NCI-H524 treated with DMSO at 0.1 percent for 48 hours (cell line): ENCODE measurements around the gene SLC25A19.
A peak's percentile ranks its signal among the peaks of the same experiment; 100 is the strongest.

Experiments
- DNase-seq: peaks from one replicate; lab custom pipeline; 2025; lab: John Stamatoyannopoulos, UW

SLC25A19 gene

GRCh38 chr17:75241502-75241901, 47.7 kb downstream of the SLC25A19 start:
- DNase-seq: no peak

- no peak for DNase-seq
Observed at GRCh38 chr17:75241143-75241430, 48.1 kb downstream of the SLC25A19 start.

DNA sequence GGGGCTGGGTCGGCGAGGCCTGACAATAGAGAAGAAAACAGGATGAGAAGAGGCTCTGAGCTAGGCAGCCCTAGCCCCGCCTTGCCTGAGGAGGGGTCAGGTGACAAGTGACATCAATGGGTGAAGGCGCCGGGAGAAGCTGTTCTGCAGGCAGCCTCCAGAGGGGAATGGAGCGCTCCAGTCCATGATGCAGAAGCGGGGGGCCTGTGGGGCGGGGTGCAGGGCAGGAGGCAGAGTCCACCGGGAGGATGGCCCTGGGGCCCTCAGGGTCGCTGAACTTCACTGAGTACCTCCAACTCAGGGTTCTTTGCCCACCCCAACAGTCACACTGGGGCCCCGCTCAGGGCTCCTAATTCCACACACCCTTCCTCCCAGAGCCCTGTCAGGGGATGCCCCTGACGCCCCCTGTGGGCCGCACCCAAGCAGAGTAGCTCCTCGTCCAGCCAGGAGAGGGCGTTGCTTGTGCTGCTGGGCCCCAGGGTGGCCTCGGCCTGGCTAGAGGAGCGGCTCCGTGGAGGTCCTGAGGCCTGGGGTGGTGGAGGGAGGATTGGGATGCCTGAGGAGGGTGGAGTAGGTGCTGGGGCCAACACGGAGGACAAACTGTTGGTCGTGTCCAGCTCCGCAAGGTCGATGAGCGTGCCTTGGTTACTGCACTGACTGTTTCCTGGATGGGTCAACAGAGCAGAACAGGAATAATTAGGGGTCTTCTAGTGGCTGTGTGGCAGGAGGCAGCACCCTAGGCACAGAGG, 48.7 kb downstream of the SLC25A19 start:
- no peak for DNase-seq

DNA sequence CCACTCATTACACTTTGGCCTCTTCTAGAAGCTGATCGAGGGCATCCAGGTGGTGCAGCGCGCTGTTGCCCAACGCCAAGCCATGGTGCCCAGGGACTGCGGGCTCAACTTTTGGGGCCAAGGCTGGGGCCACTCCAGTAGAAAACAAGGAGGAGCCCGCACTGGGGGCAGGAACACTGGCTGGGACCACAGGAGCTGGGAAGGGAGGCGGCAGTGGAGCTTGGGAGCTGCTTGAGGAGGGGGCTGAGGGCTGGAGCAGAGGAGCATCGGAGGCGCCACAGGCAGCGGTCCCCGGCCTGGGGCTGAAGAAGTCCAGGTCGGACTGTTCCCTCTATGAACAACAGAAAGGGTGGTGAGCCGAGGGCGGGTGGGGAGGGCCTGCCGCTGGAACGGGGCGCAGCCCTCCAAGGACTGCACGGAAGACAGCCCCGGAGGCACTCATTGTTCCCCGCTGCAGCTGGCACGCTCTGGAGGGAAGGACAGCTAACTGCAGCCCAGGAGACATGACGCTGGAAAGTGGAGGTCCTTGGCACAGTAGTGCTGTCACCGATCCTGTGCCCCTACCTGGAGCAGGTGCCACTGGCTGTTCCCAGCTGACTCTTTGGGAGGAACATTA, 49.3 kb downstream of the SLC25A19 start:
- DNase-seq: no peak

GRCh38 chr17:75239214-75239613, 50.0 kb downstream of the SLC25A19 start:
- DNase-seq: no peak

- DNase-seq: peak; percentile 24
Observed at GRCh38 chr17:75238684-75239191, 50.5 kb downstream of the SLC25A19 start.

GRCh38 chr17:75238020-75238580, 51.1 kb downstream of the SLC25A19 start:
- no peak for DNase-seq

- no peak for DNase-seq
Observed at GRCh38 chr17:75237100-75238014, 51.9 kb downstream of the SLC25A19 start.

DNA sequence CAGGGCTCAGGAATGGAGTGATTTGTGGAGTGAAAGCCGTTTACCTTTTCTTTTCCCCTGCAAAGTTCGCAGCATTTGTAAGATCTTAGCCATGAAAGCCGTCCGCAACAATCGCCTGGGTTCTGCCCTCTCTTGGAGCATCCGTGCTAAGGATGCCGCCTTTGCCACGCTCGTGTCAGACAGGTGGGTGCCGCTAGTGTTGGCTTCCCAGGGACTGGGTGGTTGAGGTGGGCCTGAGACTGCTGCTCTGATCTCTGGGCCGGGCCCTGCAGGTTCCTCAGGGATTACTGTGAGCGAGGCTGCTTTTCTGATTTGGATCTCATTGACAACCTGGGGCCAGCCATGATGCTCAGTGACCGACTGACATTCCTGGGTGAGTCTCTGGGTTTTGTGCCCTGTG, 56.4 kb downstream of the SLC25A19 start:
- no peak for DNase-seq

GRCh38 chr17:75231741-75232464, 57.3 kb downstream of the SLC25A19 start:
- no peak for DNase-seq

DNA sequence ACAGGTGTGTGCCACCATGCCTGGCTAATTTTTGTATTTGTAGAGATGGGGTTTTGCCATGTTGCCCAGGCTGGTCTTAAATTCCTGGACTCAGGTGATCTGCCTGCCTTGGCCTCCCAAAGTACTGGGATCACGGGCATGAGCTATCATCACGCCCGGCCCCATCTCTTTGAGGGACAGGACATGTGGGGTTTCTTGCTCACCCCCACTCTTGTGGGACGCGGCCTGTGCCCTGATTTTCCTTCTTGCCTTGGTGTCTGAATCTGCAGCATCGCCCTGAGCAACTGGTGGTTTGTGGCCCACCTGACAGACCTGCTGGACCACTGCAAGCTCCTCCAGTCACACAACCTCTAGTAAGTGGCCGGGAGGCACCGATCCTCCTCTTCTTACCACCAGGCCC, 58.2 kb downstream of the SLC25A19 start:
- no peak for DNase-seq

- DNase-seq: no peak
Observed at GRCh38 chr17:75228847-75229246, 60.4 kb downstream of the SLC25A19 start.

GRCh38 chr17:75228305-75228704, 60.9 kb downstream of the SLC25A19 start:
- DNase-seq: no peak

GRCh38 chr17:75227729-75228128, 61.5 kb downstream of the SLC25A19 start:
- no peak for DNase-seq

GRCh38 chr17:75225016-75225415, 64.2 kb downstream of the SLC25A19 start:
- no peak for DNase-seq
